HG02870 (cell line): ENCODE measurements around the gene SPTLC3.

Experiments used
- ATAC-seq: cut with Tn5 transposase; IDR thresholded peaks from one replicate; pipeline ENCODE4 v1.9.1; 2021; ENCODE audit warnings: mild to moderate bottlenecking, moderate library complexity; ENCODE audit not compliant: unreplicated experiment

The SPTLC3 gene

GRCh38 chr20:13130061-13130706, 121.4 kb downstream of the SPTLC3 start:
- no peak for ATAC-seq

GRCh38 chr20:13130707-13131103, 121.9 kb downstream of the SPTLC3 start:
- ATAC-seq = no peak

- ATAC-seq = no peak
These were observed 122.9 kb downstream of the SPTLC3 start for GRCh38 chr20:13131688-13132087.

GRCh38 chr20:13139459-13140150, 130.8 kb downstream of the SPTLC3 start:
- ATAC-seq = no peak

- no peak for ATAC-seq
These were observed 131.4 kb downstream of the SPTLC3 start for GRCh38 chr20:13140201-13140600.

GRCh38 chr20:13140775-13141174, 132.0 kb downstream of the SPTLC3 start:
- ATAC-seq = no peak

GRCh38 chr20:13141546-13141945, 132.8 kb downstream of the SPTLC3 start:
- no peak for ATAC-seq

- ATAC-seq = no peak
These were observed 133.4 kb downstream of the SPTLC3 start for GRCh38 chr20:13142143-13142542.

- ATAC-seq = no peak
These were observed 138.5 kb downstream of the SPTLC3 start for GRCh38 chr20:13147071-13147963.

- ATAC-seq = no peak
These were observed 139.2 kb downstream of the SPTLC3 start for GRCh38 chr20:13147971-13148370.

GRCh38 chr20:13148402-13148801, 139.6 kb downstream of the SPTLC3 start:
- ATAC-seq = no peak

- no peak for ATAC-seq
These were observed 140.2 kb downstream of the SPTLC3 start for GRCh38 chr20:13148961-13149360.

- ATAC-seq = no peak
These were observed 140.8 kb downstream of the SPTLC3 start for GRCh38 chr20:13149371-13150105.

GRCh38 chr20:13158369-13158768, 149.6 kb downstream of the SPTLC3 start:
- ATAC-seq = no peak

GRCh38 chr20:13159889-13160288, 151.1 kb downstream of the SPTLC3 start:
- ATAC-seq = no peak

- no peak for ATAC-seq
These were observed 156.4 kb downstream of the SPTLC3 start for GRCh38 chr20:13165203-13165602.

GRCh38 chr20:13166011-13166410, 157.2 kb downstream of the SPTLC3 start:
- ATAC-seq = no peak

GRCh38 chr20:13166437-13166836, 157.7 kb downstream of the SPTLC3 start:
- ATAC-seq = no peak

GRCh38 chr20:13169086-13169485, 160.3 kb downstream of the SPTLC3 start:
- ATAC-seq = no peak

GRCh38 chr20:13170771-13171170, 162.0 kb downstream of the SPTLC3 start:
- ATAC-seq = no peak

- ATAC-seq = no peak
These were observed 164.4 kb downstream of the SPTLC3 start for GRCh38 chr20:13173201-13173600.
